Cardiac muscle cell (in vitro differentiated cells and primary cell): Measurements from ENCODE around the gene SLC25A29. TPM values are rescaled to one million over a fixed set of nuclear protein-coding genes. Genes with fewer than 3 reads are reported as not detected.
A peak's percentile ranks its signal among the peaks of the same experiment; 100 is the strongest.

Source experiments
- DNase-seq, 2 donors: peaks; one replicate each; pipeline versions ENCODE4 v3.0.0 to v3.0.0-alpha.2; 2010 to 2017; ENCODE audit warnings: low read depth in 1 of 2, low spot score in 1 of 2
- H3K27ac ChIP-seq: fragments of 200-600 bp; sonication (generic); 2 replicates; pipeline ENCODE4 v1.5.1; 2016
- H3K27me3 ChIP-seq: fragments of 200-600 bp; sonication (generic); 2 replicates; pipeline ENCODE4 v1.6.0; 2016; ENCODE audit warnings: control low read depth
- H3K36me3 ChIP-seq: fragments of 200-600 bp; sonication (generic); 2 replicates; pipeline ENCODE4 v1.5.1; 2016; ENCODE audit warnings: control low read depth
- H3K4me1 ChIP-seq: fragments of 200-600 bp; sonication (generic); 2 replicates; pipeline ENCODE4 v1.8.1; 2017; ENCODE audit warnings: low read depth, mild to moderate bottlenecking, mixed run types
- H3K4me3 ChIP-seq: fragments of 200-600 bp; sonication (generic); 2 replicates; pipeline ENCODE4 v1.5.1; 2016; ENCODE audit warnings: mild to moderate bottlenecking
- H3K9me3 ChIP-seq: fragments of 200-600 bp; sonication (generic); 2 replicates; pipeline ENCODE4 v1.5.1; 2017; ENCODE audit warnings: low read depth, mild to moderate bottlenecking, control low read depth
- polyA plus RNA-seq: library from polyadenylated mRNA; unstranded; fragments of >200 nt; fragmentation: Nextera tagmentation; extraction: Ambion mirVana; gene quantifications from 2 replicates; pipeline ENCODE4 v1.2.1, GENCODE V29; 2016
- total RNA-seq: library from RNA; depleted of rRNA; stranded (reverse); fragments of >200 nt; gene quantifications from 2 replicates; pipeline ENCODE4 v1.2.3, GENCODE V29; 2016
- TF ChIP-seq, protein P1 (sequence below): IDR thresholded peaks from 2 replicates; pipeline ENCODE4 v1.5.1; 2012; ENCODE audit warnings: low read depth, mild to moderate bottlenecking, low read length

The SLC25A29 gene
- total and polyA plus RNA-seq, 2 experiments from 2014 or later = 49.4 to 125 TPM

DNA sequence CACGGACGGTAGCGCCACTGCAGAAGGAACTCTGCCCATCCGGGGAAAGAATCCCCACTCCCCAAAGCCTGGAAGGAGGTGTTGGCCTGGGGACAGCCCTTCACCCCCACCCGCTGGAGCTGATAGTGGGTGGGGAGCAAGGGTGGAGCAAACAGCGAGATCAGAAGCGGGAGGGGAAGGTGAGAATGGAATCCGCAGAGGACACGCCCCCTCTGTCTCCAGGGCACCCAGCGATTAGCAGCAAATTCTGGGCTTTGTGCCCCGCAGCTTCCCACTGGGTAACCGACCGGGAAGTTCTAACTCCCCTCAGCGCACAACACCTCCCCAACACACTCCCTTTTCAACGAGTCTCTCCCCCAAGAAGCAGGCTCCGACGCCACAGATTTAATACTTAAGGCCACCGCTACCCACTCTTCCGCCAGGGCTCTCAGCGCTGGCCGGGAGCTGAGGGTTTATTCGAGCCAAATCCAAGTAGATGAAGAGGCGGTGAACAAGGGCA, 1.4 kb downstream of the SLC25A29 start:
- H3K36me3 ChIP-seq = no peaks in the 10 kb centered on the region
- no peak overlapping the region for H3K27ac ChIP-seq
- TF ChIP-seq, protein P1, sequence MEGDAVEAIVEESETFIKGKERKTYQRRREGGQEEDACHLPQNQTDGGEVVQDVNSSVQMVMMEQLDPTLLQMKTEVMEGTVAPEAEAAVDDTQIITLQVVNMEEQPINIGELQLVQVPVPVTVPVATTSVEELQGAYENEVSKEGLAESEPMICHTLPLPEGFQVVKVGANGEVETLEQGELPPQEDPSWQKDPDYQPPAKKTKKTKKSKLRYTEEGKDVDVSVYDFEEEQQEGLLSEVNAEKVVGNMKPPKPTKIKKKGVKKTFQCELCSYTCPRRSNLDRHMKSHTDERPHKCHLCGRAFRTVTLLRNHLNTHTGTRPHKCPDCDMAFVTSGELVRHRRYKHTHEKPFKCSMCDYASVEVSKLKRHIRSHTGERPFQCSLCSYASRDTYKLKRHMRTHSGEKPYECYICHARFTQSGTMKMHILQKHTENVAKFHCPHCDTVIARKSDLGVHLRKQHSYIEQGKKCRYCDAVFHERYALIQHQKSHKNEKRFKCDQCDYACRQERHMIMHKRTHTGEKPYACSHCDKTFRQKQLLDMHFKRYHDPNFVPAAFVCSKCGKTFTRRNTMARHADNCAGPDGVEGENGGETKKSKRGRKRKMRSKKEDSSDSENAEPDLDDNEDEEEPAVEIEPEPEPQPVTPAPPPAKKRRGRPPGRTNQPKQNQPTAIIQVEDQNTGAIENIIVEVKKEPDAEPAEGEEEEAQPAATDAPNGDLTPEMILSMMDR = no peak
- peaks cover 13% of the 10 kb centered on the region for H3K4me1 ChIP-seq
- DNase-seq = peak; percentile 38 to 50
- H3K9me3 ChIP-seq = no peaks in the 10 kb centered on the region
- H3K4me3 ChIP-seq = peak overlapping the region; percentile 71
- H3K27me3 ChIP-seq = no peaks in the 10 kb centered on the region

DNA sequence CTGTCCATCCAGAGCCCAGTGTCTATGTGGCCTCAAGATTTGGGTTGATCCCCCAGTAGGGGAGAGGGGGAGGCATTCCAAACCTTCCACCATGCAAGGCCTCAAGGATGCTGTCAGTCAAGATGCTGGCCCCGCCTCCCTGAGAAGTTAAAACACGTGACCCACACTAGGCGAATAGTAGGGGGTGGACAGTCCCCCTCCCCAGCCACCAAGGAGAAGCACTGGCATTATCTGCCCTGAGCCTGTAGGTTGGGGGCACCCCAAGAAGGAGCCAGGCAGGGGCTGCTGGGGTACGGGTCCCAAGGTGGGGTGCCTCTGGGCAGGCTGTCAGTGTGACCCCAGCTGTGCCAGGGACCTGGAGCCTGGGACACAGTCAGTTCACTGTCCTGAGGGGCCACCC, 2.3 kb downstream of the SLC25A29 start:
- DNase-seq = no peak
- Histone ChIP-seq H3K27ac (no peak overlapping the region), H3K4me3 (no peak overlapping the region), H3K4me1 (peaks cover 13% of the 10 kb centered on the region), H3K27me3 (no peaks in the 10 kb centered on the region), H3K9me3 (no peaks in the 10 kb centered on the region), H3K36me3 (no peaks in the 10 kb centered on the region)
- TF ChIP-seq, protein P1 = no peak

DNA sequence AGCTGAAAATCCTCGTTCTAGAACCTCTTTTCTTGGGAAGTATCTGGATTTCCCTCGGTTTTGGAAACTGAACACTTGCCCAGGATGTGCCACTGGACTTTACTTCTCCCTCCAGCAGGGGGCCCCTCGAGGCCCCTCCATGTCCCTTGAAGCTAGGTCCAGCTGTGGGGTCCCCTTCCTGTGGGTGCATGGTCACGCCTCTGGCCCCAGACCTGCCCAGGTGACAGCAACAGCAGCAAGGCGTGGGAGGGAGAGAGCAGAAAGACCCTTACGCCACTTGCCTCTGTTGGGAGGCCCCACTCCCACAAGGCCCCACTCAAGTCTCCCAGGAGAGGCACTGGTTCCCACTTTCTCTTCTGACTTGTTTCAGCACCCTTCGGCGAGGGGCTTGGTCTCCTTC, 3.1 kb downstream of the SLC25A29 start:
- H3K9me3 ChIP-seq = no peaks in the 10 kb centered on the region
- TF ChIP-seq, protein P1 = peak; percentile 78
- peaks cover 13% of the 10 kb centered on the region for H3K4me1 ChIP-seq
- H3K27ac ChIP-seq = no peak overlapping the region
- no peak overlapping the region for H3K4me3 ChIP-seq
- DNase-seq = peak in 1 of 2 donors; percentile 42
- H3K27me3 ChIP-seq = no peaks in the 10 kb centered on the region
- H3K36me3 ChIP-seq = no peaks in the 10 kb centered on the region

DNA sequence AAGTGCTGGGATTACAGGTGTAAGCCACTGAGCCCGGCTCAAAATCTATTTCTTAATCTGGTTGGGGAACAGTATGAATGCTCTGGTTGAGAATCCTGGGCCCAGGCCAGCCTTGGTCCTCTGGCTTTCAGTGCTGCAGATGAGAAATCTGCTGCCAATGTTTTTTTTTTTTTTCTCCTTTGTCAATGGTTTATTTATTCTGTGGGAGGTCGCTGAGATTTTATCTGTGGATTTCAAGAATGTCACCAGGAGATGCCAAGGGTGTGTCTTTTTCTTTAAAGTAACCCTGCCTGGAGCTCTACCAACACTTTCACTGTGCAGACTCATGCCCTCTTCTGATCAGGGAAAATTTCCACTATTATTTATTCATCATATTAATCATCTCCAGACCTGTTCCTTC, 3.6 kb downstream of the SLC25A29 start:
- Histone ChIP-seq H3K36me3 (no peaks in the 10 kb centered on the region), H3K9me3 (no peaks in the 10 kb centered on the region), H3K27me3 (no peaks in the 10 kb centered on the region), H3K4me1 (peaks cover 11% of the 10 kb centered on the region), H3K27ac (no peak overlapping the region), H3K4me3 (no peak overlapping the region)
- DNase-seq = no peak
- TF ChIP-seq, protein P1 = no peak

DNA sequence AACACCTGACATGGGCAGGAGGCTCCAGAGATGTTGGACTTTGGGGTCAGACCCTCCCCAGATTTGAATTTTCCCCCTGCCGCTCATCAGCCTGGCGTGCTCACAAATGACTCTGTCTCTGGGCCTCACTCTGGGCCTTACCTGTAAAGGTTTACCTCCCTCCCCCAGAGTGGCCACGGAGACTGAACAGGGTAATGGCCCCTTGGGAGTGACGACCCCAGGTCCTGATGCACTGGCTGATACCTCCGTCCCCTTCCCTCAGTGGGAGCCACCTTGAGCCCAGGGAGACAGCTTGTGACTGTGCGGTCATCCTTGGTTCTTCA, 7.0 kb downstream of the SLC25A29 start:
- no peak overlapping the region for H3K4me3 ChIP-seq
- H3K36me3 ChIP-seq = no peaks in the 10 kb centered on the region
- TF ChIP-seq, protein P1 = no peak
- H3K4me1 ChIP-seq = no peaks in the 10 kb centered on the region
- no peak for DNase-seq
- no peaks in the 10 kb centered on the region for H3K27me3 ChIP-seq
- H3K27ac ChIP-seq = no peak overlapping the region
- H3K9me3 ChIP-seq = no peaks in the 10 kb centered on the region

DNA sequence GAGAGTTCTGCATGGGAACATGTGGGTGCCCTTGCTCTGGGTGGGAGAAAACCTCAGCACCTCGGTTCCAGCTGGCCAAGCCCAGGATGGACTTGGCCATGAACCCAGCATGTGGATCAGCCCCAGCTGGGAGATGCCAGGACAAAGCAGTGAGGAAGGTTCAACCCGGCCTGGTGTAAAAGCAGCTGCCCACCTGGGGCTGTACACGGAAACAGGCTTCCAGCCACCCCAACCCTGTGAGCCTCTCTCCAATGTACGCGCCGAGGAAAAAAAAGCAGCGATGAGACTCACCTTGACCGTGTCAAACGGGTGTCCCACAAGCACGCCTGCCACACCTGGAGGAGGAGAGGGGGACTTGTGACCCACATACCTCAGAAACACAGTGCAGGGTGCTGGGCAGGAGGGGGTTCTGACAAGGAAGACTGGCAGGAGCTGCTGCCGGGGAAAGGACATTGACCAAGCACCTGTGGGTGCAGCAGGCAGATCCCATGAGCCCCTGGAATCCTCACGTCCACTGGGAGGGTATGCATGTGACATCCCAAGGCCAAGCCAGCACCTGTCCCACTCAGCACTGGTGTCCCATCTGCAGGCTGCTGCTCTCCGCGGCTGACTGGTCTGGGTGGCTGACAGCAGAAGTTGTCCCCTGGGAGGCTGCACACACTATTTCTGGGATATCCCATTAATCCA, 7.5 kb downstream of the SLC25A29 start:
- TF ChIP-seq, protein P1 = no peak
- no peak for DNase-seq
- Histone ChIP-seq H3K4me1 (no peaks in the 10 kb centered on the region), H3K27ac (no peak overlapping the region), H3K9me3 (no peaks in the 10 kb centered on the region), H3K36me3 (no peaks in the 10 kb centered on the region), H3K4me3 (no peak overlapping the region), H3K27me3 (no peaks in the 10 kb centered on the region)
